Measurements from ENCODE around the gene PLSCR1. TPM values are rescaled to one million over a fixed set of nuclear protein-coding genes. Genes with fewer than 3 reads are reported as not detected.

Gene PLSCR1
- total and polyA plus RNA-seq, 9 of the 15 experiments (the other 6 are each of a cell fraction or from before 2014, with no cell fraction given) = 40.6 to 122 (median 69.1) TPM

GRCh38 chr3:146544002-146544928, at the start of gene PLSCR1 (continued):
- no peak for TF ChIP-seq CREB5 (CRISPR knock-in tag; IDR thresholded peaks at IDR 0.05)
- no peak for TF ChIP-seq TAF15 (IDR thresholded peaks at IDR 0.05; ENCODE audit: low read depth, low read length)
- TF ChIP-seq ATF1 (CRISPR knock-in tag; IDR thresholded peaks at IDR 0.05) = no peak
- peak; percentile 44; the same call in 1 of the 2 replicates for TF ChIP-seq ATF1 (tag; IDR thresholded peaks at IDR 0.05)
- no peak for TF ChIP-seq ZNF121 (CRISPR knock-in tag; conservative IDR thresholded peaks at IDR 0.05)
- peak; percentile 33; the same call in 1 of the 2 replicates for TF ChIP-seq ZNF263 (CRISPR knock-in tag; IDR thresholded peaks at IDR 0.05; ENCODE audit: borderline replicate concordance)
- TF ChIP-seq BRF1 (IDR thresholded peaks at IDR 0.05; ENCODE audit: borderline replicate concordance, extremely low read depth, insufficient read length) = no peak
- 0 out of 4 replicates have a peak, but pooled peaks of 1 of the 2 experiments have one; percentile 43 for TF ChIP-seq SRF (CRISPR knock-in tag; IDR thresholded peaks at IDR 0.05)
- no peak for TF ChIP-seq RFX1 (IDR thresholded peaks at IDR 0.05)
- no peak for TF ChIP-seq ZNF239 (CRISPR knock-in tag; IDR thresholded peaks at IDR 0.05)
- 0 out of 2 replicates have a peak, but pooled peaks have one; percentile 69 for TF ChIP-seq KAT7 (CRISPR knock-in tag; IDR thresholded peaks at IDR 0.05; ENCODE audit: borderline replicate concordance)
- peak; percentile 34 to 55; a peak in 2 of 4 replicates for TF ChIP-seq SIN3A (IDR thresholded peaks at IDR 0.05; ENCODE audit: borderline replicate concordance in 2 of 2, control insufficient read depth in 1 of 2, low read depth in 2 of 2, low read length in 2 of 2)
- TF ChIP-seq PURB (CRISPR knock-in tag; IDR thresholded peaks at IDR 0.05; ENCODE audit: low read depth) = no peak
- peak; percentile 19 for TF ChIP-seq CCNT2 (IDR thresholded peaks at IDR 0.05; ENCODE audit: borderline replicate concordance, extremely low read depth, insufficient read length, low read depth, low read length)
- TF ChIP-seq EWSR1 (IDR thresholded peaks at IDR 0.05; ENCODE audit: borderline replicate concordance, low read depth, partially characterized antibody) = no peak
- peak; percentile 70 for TF ChIP-seq VEZF1 (CRISPR knock-in tag; IDR thresholded peaks at IDR 0.05)
- TF ChIP-seq POLR2H (tag; IDR thresholded peaks at IDR 0.05; ENCODE audit: low read depth) = peak; percentile 86
- TF ChIP-seq ZBTB5 (IDR thresholded peaks at IDR 0.05) = no peak
- no peak for TF ChIP-seq HEY1 (CRISPR knock-in tag; IDR thresholded peaks at IDR 0.05; ENCODE audit: borderline replicate concordance)
- TF ChIP-seq ZNF217 (CRISPR knock-in tag; IDR thresholded peaks at IDR 0.05) = no peak

Data from K562 (cell line).